T-helper 22 cell (primary cell): ENCODE measurements around the gene CFAP52.
"Not testable (repeated sequence)": the region's sequence is repeated elsewhere in the genome, so short reads cannot be mapped to it uniquely, and the experiment has no call there.

Experiments
- DNase-seq: peaks from one replicate; pipeline ENCODE4 v3.0.0-alpha.2; 2020; ENCODE audit warnings: low read depth

Gene CFAP52

GRCh38 chr17:9645851-9646545, 69.6 kb downstream of the CFAP52 start:
- no peak for DNase-seq

- no peak for DNase-seq
Measured at GRCh38 chr17:9646546-9646885, 70.1 kb downstream of the CFAP52 start.

- DNase-seq: no peak
Measured at GRCh38 chr17:9647014-9647413, 70.6 kb downstream of the CFAP52 start.

GRCh38 chr17:9648521-9649110, 72.2 kb downstream of the CFAP52 start:
- DNase-seq: no peak

GRCh38 chr17:9658593-9659211, 82.3 kb downstream of the CFAP52 start:
- DNase-seq: no peak

GRCh38 chr17:9661027-9661426, 84.6 kb downstream of the CFAP52 start:
- DNase-seq: no peak

GRCh38 chr17:9663511-9663910, 87.1 kb downstream of the CFAP52 start:
- DNase-seq: not testable (repeated sequence)

GRCh38 chr17:9666461-9667050, 90.1 kb downstream of the CFAP52 start:
- DNase-seq: no peak

GRCh38 chr17:9668517-9668916, 92.1 kb downstream of the CFAP52 start:
- DNase-seq: no peak

- no peak for DNase-seq
Measured at GRCh38 chr17:9669551-9670008, 93.1 kb downstream of the CFAP52 start.

- DNase-seq: no peak
Measured at GRCh38 chr17:9670596-9670995, 94.2 kb downstream of the CFAP52 start.

GRCh38 chr17:9671559-9671958, 95.1 kb downstream of the CFAP52 start:
- no peak for DNase-seq

- no peak for DNase-seq
Measured at GRCh38 chr17:9672266-9672665, 95.8 kb downstream of the CFAP52 start.

GRCh38 chr17:9672691-9673090, 96.2 kb downstream of the CFAP52 start:
- DNase-seq: no peak

- no peak for DNase-seq
Measured at GRCh38 chr17:9676084-9676483, 99.6 kb downstream of the CFAP52 start.

GRCh38 chr17:9676820-9677310, 100.4 kb downstream of the CFAP52 start:
- no peak for DNase-seq

GRCh38 chr17:9677411-9677810, 101.0 kb downstream of the CFAP52 start:
- DNase-seq: no peak

- no peak for DNase-seq
Measured at GRCh38 chr17:9677896-9678295, 101.5 kb downstream of the CFAP52 start.

GRCh38 chr17:9684955-9685621, 108.6 kb downstream of the CFAP52 start:
- no peak for DNase-seq
